Stimulated activated CD4-positive, alpha-beta T cell treated with anti-CD3 and anti-CD28 coated beads, Interleukin-12 subunit alpha, Interleukin-12 subunit beta, amount 100 ng/mL, for 4 hours (primary cell): ENCODE data around the gene SEC24D.

ENCODE experiments used
- DNase-seq: peaks from one replicate; pipeline ENCODE4 v3.0.0-alpha.2; 2020

SEC24D gene

DNA sequence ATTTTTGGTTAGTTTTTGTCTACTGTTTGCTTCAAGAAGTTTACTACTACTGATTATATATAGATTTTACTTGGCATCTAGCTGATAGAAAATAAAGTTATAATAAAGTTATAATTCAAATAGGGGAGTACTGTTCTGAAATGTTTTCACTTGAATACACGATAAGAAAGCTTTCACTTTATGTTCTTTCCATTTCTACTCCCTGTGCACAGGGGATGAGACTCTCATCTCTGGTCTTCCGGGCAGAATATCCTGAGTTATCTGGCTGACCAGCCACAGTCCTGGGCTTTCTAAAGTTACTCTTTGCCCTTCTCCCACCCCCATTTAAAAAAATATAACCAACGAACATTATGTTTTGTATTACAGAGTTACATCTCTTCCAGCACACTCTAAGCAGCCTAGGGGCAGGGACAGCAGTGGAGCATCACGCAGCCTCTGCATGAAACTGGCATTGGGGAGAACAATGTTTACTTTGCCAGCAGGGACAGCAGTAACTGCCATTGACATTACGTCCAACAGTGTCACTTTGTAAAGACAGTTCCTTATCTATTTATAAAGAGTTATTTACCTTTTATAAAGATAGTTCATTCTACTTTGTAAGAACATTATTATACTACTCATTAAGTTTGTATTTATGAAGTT, 86.5 kb downstream of the SEC24D start:
- DNase-seq: no peak

DNA sequence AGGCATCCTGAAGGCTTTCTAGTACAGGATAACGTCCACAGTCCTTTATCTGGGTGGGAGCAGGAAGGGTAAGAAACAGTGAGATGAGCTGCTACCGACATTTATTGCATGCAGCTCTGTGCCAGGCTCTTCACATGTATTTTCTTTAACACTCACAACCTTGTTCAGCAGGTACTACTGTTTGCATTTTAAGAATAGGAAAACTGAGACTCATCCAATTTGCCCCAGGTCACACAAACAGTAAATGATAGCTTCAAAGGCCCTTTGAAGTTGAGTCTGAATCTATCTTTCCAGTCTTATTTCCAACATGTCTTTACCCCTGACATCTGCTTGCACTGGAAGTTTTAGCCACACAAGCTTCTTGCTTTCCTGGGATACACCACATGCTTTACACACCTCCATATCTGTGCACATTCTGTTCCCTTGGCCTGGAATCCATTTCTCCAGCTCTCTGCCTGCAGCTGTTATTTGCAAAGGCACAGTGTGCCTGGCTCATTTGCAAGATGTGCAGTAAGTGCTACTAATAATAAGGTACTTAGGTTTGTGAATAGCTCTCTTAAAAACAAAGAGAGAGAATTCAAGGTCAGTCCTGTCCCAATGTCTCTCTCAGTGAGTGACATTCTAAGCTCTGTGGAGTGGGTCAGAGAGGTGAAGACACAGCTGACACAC, 89.5 kb downstream of the SEC24D start:
- DNase-seq: no peak

DNA sequence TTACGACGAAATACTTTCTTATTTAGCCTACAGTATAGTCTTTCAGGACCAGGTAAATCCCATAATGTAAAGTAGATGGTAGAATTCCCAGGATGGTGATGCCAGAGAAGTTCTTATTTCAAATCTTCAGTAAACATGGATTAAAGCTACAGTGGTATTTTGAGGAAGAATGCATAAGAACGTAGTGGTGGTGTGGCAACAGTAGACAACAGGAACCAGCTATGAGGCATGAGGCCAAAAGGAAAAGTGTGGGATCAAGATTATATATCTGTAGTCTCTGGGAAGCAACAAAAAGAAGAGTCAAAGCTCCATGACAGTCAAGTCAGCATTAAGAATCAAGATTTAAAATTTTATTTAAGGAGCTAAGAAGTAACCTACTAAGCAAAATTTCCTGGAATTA, 90.6 kb downstream of the SEC24D start:
- DNase-seq: no peak

DNA sequence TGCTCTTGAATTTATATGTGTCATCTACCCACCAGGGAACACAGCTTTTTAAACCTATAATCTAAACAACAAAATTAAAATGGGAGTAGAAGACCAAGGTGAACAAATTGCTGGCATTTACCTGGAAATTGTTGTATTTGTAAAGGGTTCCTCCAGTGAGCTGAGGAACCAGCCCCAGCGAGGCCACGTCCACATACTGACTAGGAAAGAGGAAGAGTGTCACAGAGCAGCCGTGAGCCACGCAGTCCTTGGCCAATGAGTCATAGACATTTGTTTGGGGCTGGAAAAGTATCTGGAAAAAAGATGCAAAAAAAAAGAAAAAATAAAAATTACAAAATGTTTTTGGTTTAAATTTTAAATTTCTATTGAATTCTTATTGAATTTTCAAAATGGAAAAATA, 92.1 kb downstream of the SEC24D start:
- no peak for DNase-seq

DNA sequence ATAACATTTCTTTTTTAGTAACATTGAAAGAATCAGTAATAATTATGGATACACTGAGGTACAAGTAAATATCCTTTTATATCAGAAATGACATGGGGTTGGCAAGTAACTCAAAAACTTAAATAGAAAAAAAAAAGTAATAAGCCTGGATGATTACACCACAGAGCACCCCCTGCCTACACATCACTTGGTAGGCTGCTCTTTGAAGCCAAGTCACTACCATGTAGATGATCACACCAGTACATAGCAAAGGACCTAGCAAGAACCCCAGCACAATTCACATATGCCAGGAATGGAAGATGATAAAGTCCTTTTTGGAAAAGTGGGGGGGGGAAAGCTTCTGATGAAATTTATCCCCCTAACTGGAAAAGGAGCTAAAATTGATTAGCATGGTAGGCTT, 93.9 kb downstream of the SEC24D start:
- no peak for DNase-seq

DNA sequence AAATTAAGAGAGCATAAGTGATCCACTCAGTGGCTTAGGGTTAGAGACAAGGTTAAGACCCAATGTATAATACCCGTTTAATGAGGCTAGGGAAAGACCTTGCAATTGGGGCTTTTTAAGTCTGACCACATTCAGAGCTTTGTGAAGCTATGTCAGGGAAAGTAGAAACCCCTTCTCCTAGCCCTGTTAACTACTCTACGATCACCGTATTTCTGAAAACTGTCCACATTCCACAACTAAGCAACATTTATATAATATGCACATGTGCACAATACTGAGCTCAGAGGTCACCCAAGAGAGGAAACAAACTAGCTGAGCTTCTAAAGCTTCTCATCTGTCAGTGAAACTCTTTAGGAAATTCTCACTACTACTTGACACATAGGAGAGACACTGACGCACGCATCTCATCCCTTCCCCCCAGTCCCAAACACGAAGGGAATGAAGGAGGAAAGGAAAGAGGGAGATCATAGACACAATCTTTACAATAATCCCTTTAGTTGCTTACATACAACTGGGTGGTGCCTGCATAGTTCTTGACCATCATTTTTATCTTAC, 94.5 kb downstream of the SEC24D start:
- no peak for DNase-seq

DNA sequence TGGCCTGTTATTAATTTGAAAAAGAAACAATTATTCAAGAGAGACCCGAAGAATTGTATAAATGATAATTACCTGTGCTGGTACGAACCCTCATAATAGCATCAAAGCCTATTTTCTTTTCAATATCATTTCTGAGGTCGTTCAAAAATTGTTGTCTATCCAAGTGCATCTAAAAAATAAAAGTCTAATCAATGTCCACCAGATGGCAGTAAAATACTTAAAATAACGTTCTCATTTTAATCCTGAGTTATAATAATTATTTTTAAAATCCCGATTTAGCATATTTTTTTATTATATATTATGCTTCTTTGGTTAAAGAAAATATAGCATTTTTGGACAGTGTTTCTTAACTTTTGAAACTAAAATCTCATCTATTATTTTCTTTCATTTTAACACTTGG, 95.1 kb downstream of the SEC24D start:
- no peak for DNase-seq

DNA sequence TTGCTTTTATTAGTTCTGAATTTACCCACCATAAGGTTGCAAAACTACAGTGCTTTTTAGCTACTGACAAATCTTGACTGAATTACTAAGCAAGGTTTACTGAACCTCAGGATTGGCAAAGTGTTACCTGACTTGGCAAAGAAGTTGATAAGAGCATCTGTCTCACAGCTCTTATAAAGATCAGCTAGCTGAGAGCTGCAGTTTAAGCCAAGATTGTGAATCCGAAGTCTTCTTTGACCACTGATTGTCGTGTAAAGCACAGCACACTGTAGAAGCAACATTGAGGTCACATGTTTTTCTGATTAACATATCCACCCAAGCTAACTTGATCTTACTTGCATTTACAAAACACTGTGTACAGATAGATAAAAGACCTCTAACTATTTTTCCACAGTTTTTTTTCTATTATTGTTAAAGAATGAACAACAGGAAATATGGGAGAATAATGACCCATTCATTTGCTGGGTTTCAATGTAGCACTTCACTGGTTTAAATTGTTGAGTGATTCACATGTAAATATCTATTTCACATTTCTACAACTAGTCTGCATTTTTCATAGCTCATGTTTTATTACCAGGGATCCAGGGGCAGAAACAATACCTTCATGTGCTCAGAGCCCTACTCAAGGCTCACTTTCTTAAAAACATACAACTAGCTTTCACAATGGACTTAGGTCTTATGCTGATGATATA, 96.8 kb downstream of the SEC24D start:
- DNase-seq: no peak

DNA sequence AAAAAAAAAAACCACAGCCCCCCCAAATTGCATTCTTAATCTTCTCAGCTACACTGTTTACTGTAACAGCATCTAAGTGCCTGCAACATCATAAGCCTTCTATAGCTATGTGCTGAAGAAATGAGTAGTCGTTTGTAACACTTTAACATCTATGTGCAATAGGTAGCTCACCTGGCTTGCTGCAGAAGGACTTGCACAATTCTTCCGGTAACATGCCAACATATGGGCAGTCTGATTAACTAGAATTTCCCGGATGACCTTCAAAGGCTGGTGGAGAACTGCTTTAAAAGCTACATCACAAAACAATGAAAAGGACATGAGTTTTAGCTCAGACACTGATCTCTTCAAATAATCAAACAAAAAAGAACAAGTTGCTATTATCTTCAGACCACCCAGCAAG, 97.8 kb downstream of the SEC24D start:
- DNase-seq: no peak

DNA sequence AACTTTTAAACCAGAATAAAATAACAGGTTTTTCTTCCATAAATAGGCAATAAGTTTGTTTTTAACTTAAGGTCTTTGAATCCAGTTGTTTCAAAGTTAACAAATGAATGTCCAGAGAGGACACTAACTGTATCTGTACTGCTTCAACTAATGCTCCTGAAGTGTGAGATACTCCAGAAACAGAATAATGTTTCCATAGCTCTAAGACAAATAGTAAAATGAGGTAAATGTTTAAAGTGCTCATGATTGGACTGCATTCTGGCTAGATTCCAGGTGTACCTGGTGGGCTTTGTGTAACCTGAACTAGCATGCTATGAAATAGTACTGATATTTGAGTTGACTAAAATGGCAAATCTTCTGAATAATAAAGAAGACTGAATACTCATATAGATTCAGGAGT, 99.0 kb downstream of the SEC24D start:
- no peak for DNase-seq

DNA sequence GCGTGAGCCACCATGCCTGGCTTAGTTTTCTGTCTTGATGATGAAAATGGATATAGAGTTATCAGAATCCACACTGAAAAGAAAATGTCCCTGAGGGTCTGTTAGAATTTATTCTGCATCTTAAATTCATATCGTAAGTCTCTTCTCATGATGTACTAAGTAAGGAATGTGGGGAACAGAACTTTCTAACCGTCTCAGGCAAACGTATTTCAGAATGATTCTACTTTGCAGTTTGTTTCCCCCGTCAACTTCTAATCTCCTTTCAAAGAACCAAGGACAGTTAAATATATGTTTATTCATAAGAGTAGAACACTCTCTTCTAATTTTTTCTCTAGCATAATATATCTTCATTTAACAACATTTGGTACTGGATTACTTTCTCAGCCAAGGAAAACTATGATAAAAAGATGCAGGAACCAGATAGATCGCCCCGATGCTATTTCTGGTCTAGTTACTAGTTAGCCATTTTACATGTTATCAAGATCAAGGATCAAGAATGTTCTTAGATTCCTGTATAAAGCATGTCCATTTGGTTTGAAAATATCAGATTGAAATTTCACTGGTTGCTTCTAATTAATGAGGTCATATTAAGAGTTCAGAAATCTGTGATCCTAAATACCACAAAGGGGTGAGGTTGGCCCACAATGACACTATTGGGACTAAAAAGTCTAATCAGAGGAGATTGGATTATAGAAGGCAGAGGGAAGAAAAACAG, 101.3 kb downstream of the SEC24D start:
- DNase-seq: no peak

DNA sequence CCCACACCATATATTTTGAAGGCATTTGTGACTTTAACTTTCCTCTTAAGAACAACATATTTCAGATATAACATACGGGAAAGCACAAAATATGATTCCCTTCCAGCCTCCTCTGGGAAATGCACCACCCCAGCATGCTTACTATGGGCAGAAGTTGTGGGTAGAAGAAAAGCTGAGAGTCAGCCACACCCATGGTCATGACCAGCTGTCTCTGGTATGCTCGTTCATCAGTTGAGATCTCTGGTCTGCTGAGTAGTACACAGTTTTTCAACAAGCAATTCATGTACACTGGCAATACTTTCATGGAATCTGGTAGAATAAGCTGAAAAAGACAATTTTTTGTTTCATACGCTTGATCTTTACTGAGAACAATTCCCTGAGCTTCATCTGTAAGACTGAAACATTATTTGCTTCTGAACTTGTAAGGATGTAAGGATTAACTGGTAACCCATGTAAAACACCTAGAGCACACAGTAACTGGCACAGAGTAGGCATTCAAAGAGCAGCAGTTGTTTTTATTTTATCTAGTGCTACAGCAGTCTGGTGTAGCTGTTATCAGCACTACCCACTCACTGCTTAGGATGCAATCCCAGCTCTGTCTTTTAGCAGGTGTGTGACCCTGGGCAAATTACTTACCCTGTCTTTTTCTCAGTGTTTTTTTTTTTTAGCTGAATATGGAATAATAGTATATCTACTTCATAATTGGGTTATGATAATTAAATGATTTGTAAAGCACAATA, 103.2 kb downstream of the SEC24D start:
- no peak for DNase-seq

DNA sequence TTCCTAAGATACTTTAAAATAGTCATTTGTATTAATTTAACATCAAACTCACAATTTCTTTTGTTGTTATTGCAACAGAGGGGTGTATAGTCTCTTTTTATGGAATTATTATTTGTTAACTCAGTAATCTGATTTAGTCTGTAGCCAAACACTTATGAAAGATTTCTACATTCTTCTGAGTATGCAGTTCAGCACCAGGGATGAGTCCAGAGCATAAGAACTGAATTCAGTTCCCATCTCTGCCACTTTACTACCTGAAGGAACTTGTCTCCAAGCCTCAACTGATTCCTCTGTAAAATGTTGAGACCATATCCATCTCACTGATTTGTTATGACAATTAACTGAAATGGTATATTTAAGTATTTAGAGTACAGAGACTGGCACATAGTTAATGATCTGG, 105.2 kb downstream of the SEC24D start:
- no peak for DNase-seq

DNA sequence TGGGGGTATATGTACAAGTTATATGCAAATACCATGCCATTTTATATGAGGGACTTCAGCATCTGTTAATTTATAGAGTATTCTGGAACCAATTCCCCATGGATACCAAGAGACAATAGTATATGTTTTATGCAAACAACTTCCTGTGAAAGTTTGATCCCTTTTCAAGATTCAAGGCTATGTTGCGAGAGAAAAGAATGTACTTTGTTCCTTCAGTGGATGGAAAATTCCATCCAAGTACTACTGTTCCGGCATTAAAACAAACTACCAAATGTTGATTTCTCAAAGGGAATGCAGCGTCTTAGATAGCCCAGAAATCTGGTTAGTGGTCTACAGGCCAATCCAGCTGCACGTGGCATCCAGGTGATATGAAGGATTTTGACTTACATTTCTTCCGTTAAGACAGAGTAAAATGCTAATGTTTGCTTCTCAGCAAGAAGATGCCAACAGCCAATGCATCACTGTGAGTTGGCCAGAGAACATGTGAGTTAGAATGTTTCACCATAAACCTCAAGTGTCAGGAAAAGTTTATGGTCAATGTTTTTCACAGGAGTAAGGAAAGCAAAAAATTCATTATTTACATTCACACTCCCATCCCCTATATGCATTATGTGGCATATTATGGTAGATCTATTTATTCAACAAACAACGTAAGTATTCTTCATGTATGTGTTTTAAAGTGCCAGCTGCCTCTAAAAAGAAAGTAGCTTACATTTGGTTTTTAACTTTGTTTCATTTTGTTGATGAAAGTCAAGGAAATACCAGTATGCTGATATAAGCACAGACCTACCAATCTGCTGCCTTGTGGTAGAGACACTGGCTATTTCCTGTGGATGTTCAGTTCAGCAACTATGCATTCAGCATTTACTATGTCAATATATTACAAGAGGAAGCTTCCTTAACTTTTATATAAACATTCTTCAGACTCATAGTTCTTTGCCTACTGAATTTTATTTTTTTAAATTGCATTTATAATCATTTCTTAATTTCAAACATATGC, 106.3 kb downstream of the SEC24D start:
- DNase-seq: no peak

DNA sequence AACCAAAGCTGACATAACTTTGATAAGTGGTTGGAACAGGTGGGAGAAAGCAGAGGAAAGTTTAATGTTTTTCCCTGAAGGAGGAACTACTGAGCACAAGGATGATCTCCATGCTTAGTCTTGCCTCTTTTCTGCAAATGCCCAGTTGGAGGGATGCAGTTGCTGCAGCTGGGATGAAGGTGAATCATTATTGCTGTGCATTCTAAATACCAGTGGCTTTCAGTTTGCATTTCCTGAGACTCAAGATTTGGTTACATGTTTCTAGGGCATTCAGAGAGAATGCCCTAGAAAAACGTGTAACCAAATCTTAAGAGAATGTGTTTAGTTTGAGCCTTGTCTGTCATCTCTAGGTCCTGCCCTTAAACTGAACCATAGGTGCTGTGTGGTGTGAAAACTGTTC, 108.6 kb downstream of the SEC24D start:
- no peak for DNase-seq

DNA sequence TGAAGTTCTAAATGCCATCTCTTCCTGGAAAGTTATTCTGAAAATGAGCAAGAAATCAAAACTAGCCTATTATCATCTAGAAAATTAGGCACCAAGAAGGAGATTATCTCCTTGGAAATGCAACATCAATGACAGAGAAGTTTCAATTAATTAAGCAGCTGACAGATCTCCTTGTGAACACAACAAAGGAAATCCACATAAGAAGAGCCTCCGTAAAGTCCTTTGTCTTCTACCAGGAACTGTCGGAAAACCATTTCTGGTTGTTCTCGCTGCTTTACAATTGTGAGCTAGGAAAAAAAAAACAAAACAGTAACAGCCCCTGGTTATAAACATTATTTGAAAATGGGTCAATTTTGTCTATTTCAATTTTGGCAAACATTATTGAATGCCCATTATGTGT, 112.6 kb downstream of the SEC24D start:
- no peak for DNase-seq

DNA sequence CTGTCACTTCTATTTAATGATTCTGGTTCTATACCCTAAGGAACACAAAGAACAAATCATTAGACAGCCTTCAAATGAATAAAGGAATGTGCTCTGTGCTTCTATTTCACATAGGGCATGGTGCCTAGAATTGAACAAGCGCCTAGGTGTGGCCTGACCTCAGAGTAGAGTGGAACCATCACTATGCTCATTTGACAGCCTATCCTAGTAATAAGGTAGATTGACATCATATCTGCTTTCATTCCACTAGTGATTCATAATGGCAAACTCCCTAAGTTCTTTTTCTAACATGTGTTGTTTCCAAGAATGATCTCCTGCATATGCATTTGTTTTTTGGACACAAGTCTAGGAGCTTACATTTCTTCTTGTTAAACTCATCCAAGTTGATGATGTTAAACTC, 114.2 kb downstream of the SEC24D start:
- no peak for DNase-seq

DNA sequence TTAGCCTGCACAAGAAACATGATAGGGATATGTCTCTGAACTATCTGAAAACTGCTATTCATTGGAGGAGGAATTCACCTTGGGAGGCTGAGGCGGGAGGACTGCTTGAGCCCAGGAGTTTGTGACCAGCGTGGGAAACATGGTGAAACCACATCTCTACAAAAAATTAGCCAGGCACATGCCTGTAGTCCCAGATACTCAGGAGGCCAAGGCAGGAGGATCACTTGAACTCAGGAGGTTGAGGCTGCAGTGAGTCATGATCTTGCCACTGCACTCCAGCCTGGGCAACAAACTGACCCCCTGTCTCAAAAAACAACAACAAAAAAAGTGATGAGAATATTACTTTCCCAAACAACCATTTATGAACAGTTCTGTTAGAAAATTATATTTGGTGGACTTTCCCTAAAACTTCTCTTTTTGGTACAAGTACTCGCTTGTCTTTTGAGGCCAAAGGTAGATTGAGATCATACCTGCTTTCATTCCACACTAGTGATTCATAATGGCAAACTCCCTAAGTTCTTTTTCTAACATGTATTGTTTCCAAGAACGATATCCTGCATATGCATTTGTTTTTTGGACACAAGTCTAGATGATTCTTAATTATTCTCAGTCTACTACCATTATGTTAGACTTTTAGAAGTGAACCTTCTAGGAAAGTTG, 117.3 kb downstream of the SEC24D start:
- no peak for DNase-seq

DNA sequence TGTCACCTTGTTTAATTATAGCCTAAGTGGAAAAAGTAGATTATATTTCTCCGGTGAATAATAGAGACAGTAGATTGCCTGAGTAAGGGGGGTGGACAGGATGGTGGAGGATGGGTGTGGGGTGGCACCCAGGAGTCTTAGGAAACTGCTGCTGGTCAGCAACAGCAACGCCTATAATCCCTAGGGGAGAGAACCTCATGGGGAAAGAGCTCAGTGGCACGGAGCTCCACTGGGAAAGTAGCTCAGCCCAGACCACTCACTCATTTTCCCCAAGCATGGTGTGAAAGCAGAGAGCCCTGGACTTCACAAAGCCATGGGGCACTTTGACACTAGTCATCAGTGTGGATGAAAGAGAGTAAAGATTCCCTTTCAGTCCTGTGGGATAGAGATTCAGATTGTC, 119.6 kb downstream of the SEC24D start:
- no peak for DNase-seq

DNA sequence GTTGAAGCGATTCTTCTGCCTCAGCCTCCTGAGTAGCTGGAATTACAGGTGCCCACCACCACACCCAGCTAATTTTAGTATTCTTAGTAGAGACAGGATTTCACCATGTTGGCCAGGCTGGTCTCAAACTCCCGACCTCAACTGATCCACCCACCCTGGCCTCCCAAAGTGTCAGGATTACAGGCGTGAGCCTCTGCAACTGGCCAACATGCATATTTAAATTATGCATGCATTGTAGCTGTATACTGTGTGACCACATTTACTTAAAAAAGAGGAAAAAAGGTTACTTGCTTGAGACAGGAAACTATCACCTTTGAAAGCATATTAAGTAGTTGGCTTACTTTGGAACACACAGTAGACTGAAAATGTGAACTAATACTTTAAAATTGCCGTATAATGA, 121.2 kb downstream of the SEC24D start:
- no peak for DNase-seq

DNA sequence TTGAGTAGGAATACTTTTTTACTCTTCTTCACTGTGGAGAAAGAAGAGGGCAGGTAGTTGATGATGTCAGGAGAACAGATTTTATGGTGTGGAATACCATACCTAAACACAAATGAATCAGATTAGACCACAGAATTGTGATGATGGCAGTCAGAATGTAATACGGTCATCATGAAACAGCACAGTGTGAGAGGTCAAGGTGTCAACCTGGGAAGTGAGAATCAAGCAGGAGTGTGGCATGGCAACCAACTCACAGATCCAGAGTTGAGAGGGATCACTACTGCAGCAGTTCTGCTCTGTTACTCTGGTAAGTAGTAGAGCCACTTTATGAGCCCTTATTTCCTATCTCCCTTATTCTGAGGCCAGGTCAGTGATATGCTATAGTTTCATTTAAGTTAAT, 123.1 kb downstream of the SEC24D start:
- DNase-seq: no peak
